ENCODE results near the gene IYD.
A peak's percentile ranks its signal among the peaks of the same experiment; 100 is the strongest.

GRCh38 chr6:150325066-150325772 is 43.6 kb upstream of the IYD start:
- TF ChIP-seq NFIC (IDR thresholded peaks at IDR 0.05) (peak; percentile 98), MAX (IDR thresholded peaks at IDR 0.05) (peak; percentile 50)

All from Ishikawa (cell line).